Epidermal melanocyte (primary cell): Measurements from ENCODE around the gene MAD1L1.
A peak's percentile ranks its signal among the peaks of the same experiment; 100 is the strongest.
"Not testable (repeated sequence)": the region's sequence is repeated elsewhere in the genome, so short reads cannot be mapped to it uniquely, and the experiment has no call there.

Experiments
- DNase-seq: peaks from one replicate; pipeline ENCODE4 v3.0.0; 2011; ENCODE audit warnings: low spot score; ENCODE audit not compliant: insufficient read length

Gene MAD1L1

DNA sequence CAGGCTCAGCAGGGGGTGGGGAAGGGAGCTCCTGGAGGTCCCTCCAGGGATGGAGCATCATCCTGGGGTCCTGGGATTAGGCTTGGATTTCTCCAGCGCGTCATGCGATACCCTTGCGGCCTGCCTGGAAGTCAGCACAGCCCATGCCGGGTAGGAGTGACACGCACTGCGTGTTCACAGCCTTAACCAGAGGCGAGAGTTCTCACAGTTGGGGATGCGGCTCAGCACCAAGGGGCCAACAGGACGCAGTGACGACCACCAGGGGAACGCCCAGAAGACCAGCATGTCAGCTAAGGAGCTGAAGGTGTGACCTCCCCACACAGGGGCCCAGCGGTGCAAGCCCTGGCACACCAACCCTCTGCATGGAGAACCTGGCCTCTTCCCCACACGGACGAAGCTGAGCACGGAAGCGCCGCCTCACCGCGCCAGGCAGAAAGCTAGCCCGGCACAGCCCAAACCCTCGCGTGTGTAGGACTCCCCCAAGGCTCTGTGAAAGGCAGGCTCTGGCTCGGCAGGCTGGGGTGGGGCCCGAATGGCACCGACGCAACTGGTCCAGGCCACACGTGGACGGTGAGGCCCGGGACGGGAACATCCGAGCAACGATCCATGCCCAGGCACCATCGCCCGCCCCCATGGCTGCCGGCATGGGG, 364.1 kb downstream of the MAD1L1 start:
- DNase-seq, result no peak

DNA sequence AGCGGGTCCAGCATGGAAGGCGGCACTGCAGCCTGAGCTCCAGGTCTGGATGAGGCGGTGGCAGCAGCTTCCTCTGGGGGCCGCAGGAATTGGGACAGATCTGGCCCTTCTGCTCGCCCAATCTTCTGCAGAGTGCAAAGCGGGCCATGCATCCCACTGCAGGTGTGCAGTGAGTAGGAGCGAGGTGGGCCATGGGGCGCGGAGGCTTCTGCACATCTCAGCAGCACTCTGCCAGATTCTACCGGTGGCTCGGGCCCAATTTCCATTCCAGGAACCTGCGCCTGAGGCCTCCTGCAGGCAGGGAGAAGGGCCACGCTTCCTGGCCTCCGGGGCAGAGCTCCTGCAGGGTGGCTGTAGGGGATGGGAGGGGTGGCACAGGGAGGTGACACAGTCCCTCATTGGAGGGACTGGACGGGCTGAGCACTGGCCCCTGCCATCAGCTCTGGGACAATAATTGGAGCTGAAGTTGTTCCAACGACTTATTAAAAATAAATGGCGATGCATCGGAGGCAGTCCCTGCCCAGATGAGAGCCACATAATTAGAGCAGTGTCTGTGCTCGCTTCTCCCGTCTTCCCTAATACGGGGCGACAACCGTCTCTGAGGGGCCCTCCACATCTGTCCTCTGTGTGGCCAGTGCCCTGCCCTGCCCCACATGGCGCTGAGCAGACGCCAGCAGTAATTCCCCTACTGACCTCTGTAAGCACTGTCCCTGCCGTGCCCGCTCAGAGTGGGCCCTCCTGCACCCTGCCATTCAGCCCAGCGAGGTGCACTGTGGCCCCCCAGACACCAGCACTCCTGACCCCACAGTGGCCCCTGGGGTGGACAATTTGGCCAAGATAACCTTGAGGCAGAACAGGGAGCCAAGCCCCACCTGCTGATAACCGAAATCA, 365.1 kb downstream of the MAD1L1 start:
- no peak for DNase-seq

DNA sequence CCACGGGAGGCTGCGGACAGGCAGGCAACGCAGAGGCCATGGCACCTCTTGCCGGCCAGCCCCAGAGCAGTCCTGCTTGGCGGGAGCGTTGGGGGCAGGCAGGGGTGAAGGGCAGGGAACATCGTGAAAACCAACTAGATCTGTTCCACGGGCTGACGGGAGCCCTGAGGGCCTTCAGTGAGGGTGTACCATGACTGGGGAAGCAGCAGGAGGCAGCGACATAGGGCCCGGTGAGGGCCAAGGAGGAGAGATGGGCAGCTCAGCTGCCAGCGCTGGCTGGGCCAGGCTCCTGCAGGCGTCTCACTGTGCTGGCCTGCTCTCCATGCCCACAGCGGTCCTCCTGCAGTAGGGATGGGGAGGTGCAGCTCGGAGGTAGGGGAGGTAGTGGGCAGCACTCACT, 366.1 kb downstream of the MAD1L1 start:
- DNase-seq, result no peak

DNA sequence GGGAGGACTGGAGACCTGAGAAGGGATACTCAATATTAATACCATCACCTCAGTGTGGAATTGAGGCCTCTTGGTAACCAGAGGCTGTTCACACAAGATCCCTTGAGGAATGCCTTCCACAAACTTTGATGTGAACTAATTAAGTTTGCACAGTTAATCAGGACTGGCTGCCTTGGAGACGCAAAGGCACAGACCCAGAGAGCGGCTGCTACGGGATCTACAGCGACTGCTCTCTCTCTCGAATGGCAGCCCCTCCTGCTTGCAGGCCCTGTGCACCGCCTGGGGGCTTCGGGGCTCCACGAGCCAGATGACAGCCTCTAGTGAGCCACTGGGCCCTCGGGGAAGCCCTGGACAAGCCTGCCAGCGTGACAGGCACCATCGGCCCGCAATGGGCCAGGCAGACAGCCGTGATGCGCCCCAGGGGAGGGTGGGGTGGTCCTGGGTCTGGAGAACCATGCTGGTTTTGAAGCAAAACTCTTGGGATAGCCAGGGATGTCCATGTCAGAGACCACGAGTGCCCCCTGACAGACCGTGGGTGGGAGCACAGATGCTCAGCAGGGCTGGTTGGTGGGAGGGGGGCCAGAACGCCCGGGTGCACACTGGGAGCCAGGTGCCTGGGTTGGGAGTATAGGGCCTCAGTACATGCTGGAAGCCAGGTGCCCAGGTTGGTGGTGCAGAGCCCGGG, 367.0 kb downstream of the MAD1L1 start:
- no peak for DNase-seq

DNA sequence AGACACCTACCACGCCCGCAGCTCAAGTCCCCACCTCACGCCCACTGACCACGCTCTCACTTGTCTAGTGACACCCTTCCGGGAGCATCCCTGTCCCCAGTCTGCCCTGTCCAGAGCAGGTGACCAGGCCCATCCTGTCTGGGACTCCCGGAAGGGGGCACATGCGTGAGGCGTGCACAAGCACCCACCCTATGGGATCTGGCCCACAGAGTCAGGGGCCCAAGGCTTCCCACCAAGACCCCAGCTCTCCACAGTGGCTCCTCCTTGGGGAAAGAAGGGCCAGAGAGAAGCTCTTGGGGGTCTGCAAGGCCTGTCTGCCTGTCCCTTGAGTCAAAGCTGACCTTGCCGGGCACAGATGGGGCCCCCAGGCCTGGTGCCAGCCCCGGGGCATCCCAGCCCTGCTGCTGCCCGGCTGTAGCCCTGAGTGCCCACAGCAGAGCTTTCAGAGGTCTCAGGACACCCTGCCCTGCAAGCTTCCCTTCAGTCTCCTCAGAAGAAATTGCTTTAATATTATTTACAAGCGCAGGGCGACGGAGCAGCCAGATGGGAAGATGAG, 367.7 kb downstream of the MAD1L1 start:
- no peak for DNase-seq

DNA sequence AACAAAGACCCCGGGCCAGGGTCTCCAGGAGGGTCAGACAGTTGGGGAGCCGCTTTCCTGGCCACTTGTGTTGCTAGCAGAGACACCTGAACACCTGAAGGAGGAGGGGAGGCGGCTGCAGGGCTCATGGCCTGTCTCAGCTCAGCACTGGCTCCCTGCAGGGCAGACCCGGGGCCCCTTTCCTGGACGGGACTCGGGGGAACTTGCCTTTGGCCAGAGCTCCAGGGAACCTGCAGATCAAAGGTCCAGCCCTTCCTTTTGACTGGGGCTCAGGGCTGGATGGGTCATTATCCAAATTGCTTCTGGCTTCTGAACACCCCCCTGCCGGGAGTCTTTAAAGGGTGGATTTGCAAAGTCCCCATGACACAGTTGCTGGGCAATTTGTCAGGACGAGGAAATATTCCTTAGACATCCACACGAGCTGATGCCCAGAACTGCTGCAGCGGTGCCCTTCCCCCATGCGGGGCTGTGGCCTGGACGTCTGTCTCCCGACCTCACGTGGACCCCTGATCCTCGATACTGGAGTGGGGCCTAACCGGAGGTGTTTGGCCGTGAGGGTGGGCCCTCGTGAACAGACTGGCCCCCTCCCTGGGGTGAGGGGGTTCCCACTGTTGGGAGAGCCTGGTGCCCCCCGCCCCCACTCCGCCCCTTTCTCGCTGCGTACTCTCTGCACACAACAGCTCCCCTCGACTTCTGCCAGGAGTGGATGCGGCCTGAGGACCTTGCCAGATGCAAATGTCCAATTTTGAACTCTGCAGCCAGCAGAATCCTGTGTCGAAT, 368.4 kb downstream of the MAD1L1 start:
- DNase-seq, result no peak

DNA sequence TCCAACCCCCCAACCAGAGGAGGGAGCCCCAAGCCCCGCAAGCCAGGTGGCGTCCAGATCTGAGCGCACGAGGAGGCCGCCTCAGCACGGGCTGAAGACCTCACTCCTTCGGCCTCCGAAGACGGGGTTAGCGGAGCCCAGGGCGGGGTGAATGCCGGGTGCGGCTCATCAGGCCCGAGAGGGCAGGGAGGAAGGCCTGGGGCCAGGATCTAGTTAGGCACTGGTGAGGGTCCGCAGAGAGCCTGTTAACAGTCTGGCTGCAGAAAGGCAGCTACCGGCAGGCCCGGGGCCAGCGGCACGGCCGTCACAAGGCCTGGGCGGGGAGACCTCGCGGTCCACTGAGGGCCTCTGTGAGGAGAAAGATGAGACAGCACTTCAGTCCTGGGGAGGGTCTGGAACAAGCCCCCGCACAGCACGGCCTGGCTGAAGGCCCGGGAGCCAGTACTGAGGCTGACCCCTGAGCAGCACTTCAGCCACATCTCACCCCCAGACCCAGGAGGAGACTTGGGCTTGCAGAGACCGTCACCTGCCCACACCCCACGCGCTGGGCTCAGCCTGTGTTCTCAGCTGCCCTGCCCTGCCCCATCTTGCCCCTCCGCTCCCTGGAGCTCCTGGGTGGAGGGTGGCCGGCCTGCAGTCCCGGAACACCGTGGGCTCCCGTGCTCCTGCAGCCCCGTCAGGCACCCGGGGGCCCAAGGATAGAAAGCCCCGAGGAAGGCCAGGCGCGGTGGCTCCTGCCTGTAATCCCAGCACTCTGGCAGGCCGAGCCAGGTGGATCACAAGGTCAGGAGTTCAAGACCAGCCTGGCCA, 369.4 kb downstream of the MAD1L1 start:
- DNase-seq, result no peak

DNA sequence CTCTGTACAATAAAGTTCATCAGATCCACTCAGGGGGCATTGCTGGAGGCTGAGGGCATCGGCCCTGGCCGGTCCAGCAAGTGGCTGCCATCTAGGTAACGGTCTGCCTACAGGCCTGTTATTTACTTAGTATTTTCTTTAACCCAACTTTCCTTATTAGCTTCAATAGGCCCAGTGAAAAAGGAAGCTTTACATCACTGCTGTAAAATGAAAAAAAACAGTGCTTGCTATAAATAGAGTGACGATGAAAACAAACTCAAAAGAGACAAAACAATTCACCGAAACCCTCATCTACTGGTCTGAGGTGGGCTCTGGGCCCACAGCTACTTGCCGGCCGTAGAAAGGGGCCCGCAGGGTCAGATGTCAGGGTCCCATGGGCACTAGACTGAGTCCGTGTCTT, 370.2 kb downstream of the MAD1L1 start:
- DNase-seq, result peak; percentile 49

DNA sequence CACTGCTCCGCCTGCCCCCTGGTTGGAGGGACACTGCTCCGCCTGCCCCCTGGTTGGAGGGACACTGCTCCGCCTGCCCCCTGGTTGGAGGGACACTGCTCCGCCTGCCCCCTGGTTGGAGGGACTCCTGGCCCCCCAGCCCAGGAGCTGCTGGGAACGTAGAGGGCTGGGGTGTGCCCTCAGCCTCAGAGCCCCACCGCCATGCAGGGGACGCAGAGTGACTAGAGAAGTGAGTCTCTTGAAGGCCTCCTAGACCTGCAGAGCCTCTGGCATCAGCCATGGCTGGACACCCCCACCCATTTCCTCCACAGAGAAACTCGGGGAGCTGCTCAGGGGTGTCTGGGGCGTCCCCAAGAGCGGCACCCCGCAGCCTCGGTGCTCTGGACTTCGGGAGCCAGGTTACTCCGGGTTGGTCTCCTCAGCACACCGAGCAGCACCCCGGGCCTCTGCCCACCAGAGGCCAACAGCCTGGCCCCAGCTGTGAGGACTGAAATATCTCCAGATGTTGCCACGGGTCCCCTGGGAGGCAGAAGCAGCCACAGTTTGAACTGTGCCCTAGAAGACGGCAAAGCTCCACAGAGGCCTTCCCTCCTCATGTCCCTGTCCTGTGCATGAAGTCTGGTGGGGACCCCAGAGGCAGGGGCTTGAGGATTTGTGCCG, 370.8 kb downstream of the MAD1L1 start:
- DNase-seq, result peak; percentile 91

DNA sequence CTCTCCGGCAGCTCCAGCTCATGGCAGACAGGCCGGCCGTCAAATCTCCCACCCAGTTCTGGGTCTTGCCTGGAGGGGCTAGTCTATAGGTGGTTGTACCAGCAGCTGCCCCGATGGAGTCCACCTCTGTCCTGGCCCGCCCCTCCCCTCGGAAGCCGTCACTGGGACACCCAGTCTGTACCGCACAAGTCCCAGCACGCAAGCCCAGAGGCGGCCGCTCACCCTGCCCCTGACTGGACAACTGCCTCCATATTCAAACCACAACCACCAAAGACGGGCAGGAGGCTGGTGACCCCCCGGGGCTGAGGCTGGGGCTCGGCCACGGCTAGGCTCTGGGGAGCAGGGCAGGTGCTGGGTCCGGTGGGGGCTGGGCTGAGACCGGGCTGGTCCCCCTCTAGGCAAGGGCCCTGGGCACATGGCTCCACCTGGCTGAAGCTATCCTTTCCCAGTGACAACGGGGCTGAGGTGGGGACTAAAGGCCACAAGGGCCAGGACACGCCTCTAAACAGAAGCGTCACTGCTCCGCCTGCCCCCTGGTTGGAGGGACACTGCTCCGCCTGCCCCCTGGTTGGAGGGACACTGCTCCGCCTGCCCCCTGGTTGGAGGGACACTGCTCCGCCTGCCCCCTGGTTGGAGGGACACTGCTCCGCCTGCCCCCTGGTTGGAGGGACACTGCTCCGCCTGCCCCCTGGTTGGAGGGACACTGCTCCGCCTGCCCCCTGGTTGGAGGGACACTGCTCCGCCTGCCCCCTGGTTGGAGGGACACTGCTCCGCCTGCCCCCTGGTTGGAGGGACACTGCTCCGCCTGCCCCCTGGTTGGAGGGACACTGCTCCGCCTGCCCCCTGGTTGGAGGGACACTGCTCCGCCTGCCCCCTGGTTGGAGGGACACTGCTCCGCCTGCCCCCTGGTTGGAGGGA, 371.6 kb downstream of the MAD1L1 start:
- not testable (repeated sequence) for DNase-seq

DNA sequence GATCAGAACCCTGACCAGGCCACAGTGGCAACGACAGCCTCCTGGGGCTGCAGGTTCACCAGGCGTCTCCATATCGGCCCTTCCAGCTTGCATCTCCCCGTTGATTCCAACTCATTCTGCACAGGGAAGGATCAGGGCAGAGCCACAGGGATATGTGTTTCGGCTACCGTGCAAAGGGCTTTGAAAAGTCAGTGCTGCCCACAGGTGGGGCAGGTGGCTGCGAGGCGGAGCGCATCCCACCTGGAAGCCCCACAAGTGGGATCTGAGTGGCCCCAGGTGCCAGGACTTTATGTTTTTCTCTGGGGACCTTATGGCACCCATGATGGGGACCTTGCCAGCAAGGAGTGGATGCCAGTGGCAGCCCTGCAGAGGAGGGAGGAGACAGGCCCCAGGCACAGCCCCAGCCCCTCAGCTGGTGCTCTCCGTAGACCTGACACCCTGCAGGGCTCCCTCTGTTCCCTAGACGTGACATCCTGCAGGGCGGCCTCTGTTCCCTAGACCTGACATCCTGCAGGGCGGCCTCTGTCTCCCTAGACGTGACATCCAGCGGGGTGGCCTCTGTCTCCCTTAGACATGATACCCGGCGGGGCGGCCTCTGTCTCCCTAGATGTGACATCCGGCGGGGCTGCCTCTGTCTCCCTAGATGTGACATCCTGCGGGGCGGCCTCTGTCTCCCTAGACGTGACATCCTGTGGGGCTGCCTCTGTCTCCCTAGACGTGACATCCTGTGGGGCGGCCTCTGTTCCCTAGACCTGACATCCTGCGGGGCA, 373.3 kb downstream of the MAD1L1 start:
- DNase-seq, result no peak

DNA sequence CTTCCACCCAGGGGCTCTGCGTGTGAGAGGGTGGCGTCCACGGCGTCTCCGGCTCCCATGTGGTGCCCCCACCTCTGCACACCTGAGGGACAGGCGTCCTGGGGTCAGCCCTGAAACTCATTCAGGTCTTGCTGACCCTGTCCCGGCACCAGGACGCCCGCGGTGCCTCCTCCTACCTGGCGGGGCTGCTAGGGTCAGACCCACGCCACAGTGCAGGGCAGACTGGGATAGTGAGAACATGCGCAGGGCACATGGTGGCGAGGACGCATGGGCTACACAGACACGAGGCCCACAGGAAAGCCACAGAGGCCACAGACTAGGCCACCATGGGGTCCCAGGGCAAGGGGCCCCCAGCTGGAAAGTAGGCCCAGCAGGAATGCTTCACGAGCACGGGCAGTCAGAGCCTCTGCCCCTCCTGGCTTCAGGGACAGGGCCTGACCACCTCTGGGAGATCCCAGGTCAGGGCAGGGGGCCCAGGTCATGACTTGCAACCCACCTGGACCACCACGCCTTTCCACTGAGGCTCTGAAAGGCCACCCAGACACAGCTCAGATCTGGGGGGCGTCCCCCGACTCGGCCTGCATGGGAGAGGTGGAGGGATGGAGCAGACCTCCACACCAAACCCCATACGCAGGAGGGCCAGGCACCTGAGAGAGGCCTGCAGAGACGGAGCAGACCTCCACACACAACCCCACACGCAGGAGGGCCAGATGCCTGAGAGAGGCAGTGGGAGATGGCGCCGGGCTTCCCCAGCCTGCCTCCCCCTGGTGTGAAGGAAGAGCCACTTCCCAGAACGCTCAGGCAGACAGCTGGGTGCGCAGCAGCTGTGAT, 374.1 kb downstream of the MAD1L1 start:
- DNase-seq, result no peak

DNA sequence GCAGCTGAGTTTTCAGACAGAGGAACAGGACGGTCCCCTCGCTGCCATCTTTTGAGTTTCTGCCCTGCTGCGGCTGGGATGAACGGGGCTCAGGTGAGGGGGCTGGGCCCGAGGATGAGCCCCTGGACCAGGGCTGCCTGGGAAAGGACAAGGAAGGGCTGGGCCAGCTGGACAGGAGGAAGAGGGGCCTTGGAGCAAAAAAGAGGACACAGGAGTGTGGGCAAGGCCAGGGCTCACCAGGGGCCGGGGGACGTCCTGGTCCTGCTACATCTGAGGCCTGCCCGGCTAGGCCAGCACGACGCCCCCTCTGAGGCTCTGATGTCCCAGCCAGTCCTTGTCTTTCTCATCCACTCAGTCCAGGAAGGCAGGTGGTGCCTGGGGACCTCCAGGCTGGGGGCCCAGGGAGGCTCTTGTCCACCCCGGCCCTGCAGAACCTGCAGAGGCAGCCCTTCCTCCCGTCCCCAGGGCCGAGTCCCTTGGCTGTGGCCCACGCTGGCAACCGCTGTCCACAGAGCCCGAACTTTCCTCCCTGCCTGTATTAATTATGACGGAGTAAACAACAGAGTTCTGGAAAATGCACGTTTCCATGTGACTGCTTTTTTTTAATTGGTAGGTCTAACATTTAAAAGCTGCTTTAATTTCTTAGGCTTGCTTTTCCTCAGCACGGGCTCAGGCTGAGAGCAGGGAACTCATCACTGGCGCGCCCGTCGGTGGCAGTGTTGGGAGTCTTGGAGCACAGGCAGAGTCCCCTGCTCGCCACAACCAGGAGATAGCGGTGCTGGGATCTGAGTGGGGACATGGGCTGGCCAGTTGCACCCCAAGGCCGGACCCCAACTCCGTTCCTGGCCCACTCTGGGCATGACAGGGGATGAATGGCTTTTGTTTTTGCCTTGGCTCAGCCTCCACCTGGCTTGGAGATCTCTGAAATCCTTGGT, 375.0 kb downstream of the MAD1L1 start:
- DNase-seq, result no peak

DNA sequence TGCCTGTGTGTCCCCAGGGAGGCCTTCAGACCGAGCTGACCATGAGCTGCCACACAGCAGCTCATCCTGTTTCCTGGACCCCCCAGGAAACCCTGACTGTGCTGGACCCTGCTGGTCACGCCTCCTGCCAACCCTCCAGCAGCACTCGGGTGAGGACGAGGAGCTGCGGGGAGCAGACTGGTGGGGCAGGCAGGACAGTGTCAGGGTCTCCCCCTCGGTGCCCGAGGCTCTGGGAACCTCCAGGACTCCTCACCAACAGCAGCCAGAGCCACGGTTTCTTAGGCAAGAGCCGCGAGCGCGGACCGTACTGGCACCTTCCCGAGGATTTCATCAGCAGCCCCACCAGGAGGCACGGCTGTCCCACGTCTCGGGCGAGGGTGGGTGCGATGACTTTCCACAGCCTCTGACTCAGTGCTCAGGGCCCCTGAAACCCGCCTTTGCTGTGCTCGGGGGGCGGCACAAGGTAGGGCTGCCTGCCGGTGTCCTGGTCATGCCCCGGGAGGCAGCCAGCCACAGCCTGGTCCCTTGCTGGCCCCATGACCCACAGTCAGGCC, 375.8 kb downstream of the MAD1L1 start:
- no peak for DNase-seq

DNA sequence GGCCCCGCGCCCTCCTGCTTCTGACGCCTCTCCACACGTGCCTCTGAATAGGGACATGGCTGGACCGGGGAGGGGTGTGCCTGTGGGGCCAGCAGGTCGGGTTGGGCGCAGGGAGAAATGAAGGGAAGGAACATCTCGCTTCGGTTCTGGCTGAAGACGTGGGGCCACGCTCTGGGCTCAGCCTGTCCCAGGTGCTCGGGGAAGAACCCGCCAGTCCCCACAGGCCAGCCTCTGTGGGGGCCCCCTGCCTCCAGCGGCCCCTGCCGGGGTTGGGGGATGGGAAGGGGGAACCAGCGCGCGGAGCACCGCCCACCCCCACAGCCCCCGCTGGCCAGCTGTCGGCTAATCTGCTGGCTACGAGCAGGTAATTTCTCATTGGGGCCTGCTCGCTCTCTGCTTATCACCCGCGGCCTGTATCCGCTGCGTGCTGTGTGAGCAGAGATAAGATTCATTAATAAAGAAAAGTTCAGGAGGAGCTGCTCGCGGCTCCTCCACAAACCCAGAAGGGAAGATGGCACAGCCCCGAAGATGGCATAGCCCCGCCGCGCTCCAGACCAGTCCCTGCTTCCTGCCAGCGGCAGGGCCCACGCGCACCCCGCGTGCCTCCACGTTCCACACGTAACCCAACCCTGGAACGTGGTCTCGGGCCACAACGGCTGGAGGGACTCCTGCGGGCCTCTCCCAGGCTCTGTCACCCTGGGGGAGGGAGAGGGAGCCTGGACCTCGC, 376.4 kb downstream of the MAD1L1 start:
- DNase-seq, result no peak
